ENCODE data around the gene TXNDC11. TPM values are rescaled to one million over a fixed set of nuclear protein-coding genes. Genes with fewer than 3 reads are reported as not detected.
A peak's percentile ranks its signal among the peaks of the same experiment; 100 is the strongest.

Gene TXNDC11
- total and polyA plus RNA-seq, 5 donors: 22.0 to 29.4 (median 24.6) TPM

DNA sequence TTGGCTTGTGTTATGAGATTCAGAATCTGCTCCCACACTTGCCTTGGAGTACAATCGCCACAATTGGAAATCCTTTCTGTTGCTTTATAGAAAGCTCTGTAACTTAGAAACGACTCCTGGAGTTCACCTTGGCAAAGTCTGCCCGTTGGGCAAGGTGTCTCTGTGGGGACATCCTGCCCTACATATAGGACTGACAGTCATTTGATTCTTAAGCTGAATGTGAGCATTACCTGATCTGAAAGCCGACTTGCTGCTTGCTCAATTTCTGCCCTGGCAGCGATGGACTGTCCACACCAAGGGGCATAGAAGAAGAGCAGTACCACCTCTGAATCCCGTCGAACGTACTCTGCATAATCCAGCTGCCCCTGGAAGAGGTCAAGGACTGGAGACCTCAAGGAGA, 6.9 kb downstream of the TXNDC11 start:
- ATAC-seq (no peak), DNase-seq (no peak)
- WGBS: 72% methylated on average over 8 of the region's 8 CpGs
- Histone ChIP-seq H3K4me1 (ENCODE audit: control insufficient read depth, insufficient read depth, low read length) (peaks cover 2% of the 10 kb centered on the region), H3K9me3 (ENCODE audit: control insufficient read depth, low read length) (no peaks in the 10 kb centered on the region), H3K27me3 (ENCODE audit: control insufficient read depth, insufficient read depth) (no peaks in the 10 kb centered on the region), H3K4me3 (ENCODE audit: low read length) (no peak overlapping the region), H3K27ac (ENCODE audit: low read length) (no peak overlapping the region)
- intact Hi-C loops (cut with DNase I): no loop called here

GRCh38 chr16:11734653-11735043, 8.0 kb downstream of the TXNDC11 start:
- 53% methylated on average over 6 of the region's 6 CpGs for WGBS
- Histone ChIP-seq H3K27me3 (ENCODE audit: control insufficient read depth, insufficient read depth) (no peaks in the 10 kb centered on the region), H3K4me1 (ENCODE audit: control insufficient read depth, insufficient read depth, low read length) (peaks cover 2% of the 10 kb centered on the region), H3K27ac (ENCODE audit: low read length) (peak overlapping the region; percentile 30), H3K4me3 (ENCODE audit: low read length) (no peak overlapping the region), H3K9me3 (ENCODE audit: control insufficient read depth, low read length) (no peaks in the 10 kb centered on the region)
- ATAC-seq (peak in 1 of 2 donors; percentile 32), DNase-seq (no peak)
- intact Hi-C loops (cut with DNase I): no loop called here

GRCh38 chr16:11734025-11734652, 8.5 kb downstream of the TXNDC11 start:
- peak; percentile 18 to 49 for ATAC-seq
- no peaks in the 10 kb centered on the region for H3K27me3 ChIP-seq (ENCODE audit: control insufficient read depth, insufficient read depth)
- H3K4me1 ChIP-seq (ENCODE audit: control insufficient read depth, insufficient read depth, low read length): peaks cover 2% of the 10 kb centered on the region
- no peak for DNase-seq
- peak overlapping the region; percentile 36 for H3K27ac ChIP-seq (ENCODE audit: low read length)
- H3K4me3 ChIP-seq (ENCODE audit: low read length): no peak overlapping the region
- intact Hi-C loops (cut with DNase I): no loop called here
- H3K9me3 ChIP-seq (ENCODE audit: control insufficient read depth, low read length): no peaks in the 10 kb centered on the region
- WGBS: 25% methylated on average over 3 of the region's 3 CpGs

GRCh38 chr16:11731222-11731621, 11.4 kb downstream of the TXNDC11 start:
- intact Hi-C loops (cut with DNase I): no loop called here
- no peaks in the 10 kb centered on the region for H3K27me3 ChIP-seq (ENCODE audit: control insufficient read depth, insufficient read depth)
- 56% methylated on average over 3 of the region's 3 CpGs for WGBS
- H3K4me1 ChIP-seq (ENCODE audit: control insufficient read depth, insufficient read depth, low read length): no peaks in the 10 kb centered on the region
- H3K4me3 ChIP-seq (ENCODE audit: low read length): no peak overlapping the region
- ATAC-seq (no peak), DNase-seq (no peak)
- no peaks in the 10 kb centered on the region for H3K9me3 ChIP-seq (ENCODE audit: control insufficient read depth, low read length)
- H3K27ac ChIP-seq (ENCODE audit: low read length): no peak overlapping the region

DNA sequence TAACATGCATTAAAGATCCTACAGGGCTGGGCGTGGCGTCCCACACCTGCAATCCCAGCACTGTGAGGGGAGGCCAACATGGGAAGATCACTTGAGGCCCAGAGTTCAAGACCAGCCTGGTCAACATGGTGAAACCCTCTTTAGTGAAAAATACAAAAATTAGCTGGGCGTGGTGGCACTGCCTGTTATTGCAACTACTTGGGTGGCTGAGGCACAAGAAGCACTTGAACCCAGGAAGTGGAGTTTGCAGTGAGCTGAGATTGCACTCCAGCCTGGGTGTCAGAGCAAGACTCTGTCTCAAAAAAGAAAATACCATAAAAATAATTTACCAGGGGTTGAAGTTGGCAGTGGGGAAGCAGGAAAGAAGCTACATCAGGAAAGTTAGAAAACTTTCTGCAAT, 12.9 kb downstream of the TXNDC11 start:
- no peak for DNase-seq
- H3K4me3 ChIP-seq (ENCODE audit: low read length): no peak overlapping the region
- WGBS: 95% methylated on average over 3 of the region's 3 CpGs
- no peak overlapping the region for H3K27ac ChIP-seq (ENCODE audit: low read length)
- no peaks in the 10 kb centered on the region for H3K27me3 ChIP-seq (ENCODE audit: control insufficient read depth, insufficient read depth)
- H3K4me1 ChIP-seq (ENCODE audit: control insufficient read depth, insufficient read depth, low read length): no peaks in the 10 kb centered on the region
- no peak for ATAC-seq
- no peaks in the 10 kb centered on the region for H3K9me3 ChIP-seq (ENCODE audit: control insufficient read depth, low read length)
- intact Hi-C loops (cut with DNase I): no loop called here

DNA sequence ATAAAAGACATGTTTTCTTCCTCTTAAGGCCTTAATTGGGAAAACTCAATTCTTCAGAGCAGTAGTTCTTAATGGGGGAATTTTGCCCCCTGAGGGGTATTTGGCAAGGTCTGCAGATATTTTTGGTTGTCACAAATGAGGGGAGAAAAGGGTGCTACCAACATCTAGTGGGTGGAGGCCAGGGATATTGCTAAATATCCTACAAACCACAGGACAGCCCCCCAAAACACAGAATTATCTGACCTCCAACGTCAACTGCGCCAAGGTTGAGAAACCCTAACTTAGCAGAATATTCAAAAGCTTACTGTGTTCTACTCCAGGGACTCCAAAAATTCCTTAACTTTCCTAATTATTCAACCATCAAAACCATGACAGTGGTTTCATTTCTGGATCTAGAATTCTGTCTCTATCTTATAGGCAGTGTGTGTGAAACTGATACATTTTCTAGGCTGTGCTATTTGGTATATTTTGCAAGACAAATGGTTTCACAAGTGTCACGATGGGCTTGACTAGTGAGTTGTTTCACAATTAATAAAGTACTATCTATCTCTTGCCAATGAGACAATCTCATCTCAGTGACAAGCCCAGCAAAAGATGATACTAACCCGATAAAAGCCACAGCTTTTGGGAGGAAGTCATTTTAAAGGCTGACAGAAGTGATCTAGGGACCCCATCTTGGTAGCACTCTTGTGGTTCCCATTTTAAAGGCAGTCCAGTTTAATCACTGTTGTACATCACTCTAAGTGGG, 14.7 kb downstream of the TXNDC11 start:
- intact Hi-C loops (cut with DNase I): no loop called here
- no peak for ATAC-seq

GRCh38 chr16:11726008-11726407, 16.6 kb downstream of the TXNDC11 start:
- H3K4me3 ChIP-seq (ENCODE audit: low read length): no peak overlapping the region
- no peaks in the 10 kb centered on the region for H3K9me3 ChIP-seq (ENCODE audit: control insufficient read depth, low read length)
- no peak for ATAC-seq
- H3K27ac ChIP-seq (ENCODE audit: low read length): no peak overlapping the region
- H3K4me1 ChIP-seq (ENCODE audit: control insufficient read depth, insufficient read depth, low read length): no peaks in the 10 kb centered on the region
- no peaks in the 10 kb centered on the region for H3K27me3 ChIP-seq (ENCODE audit: control insufficient read depth, insufficient read depth)
- intact Hi-C loops (cut with DNase I): no loop called here
- 98% methylated on average over 8 of the region's 8 CpGs for WGBS
- DNase-seq: no peak

More for the DNA sequence above, 14.7 kb downstream of the TXNDC11 start:
- no peak for DNase-seq
- WGBS: 73% methylated on average over 4 of the region's 4 CpGs
- Histone ChIP-seq H3K27me3 (ENCODE audit: control insufficient read depth, insufficient read depth) (no peaks in the 10 kb centered on the region), H3K9me3 (ENCODE audit: control insufficient read depth, low read length) (no peaks in the 10 kb centered on the region), H3K27ac (ENCODE audit: low read length) (no peak overlapping the region), H3K4me3 (ENCODE audit: low read length) (no peak overlapping the region), H3K4me1 (ENCODE audit: control insufficient read depth, insufficient read depth, low read length) (no peaks in the 10 kb centered on the region)

GRCh38 chr16:11725457-11725856, 17.2 kb downstream of the TXNDC11 start:
- Histone ChIP-seq H3K4me1 (ENCODE audit: control insufficient read depth, insufficient read depth, low read length) (no peaks in the 10 kb centered on the region), H3K4me3 (ENCODE audit: low read length) (no peak overlapping the region), H3K27me3 (ENCODE audit: control insufficient read depth, insufficient read depth) (no peaks in the 10 kb centered on the region), H3K9me3 (ENCODE audit: control insufficient read depth, low read length) (no peaks in the 10 kb centered on the region), H3K27ac (ENCODE audit: low read length) (no peak overlapping the region)
- ATAC-seq (no peak), DNase-seq (no peak)
- intact Hi-C loops (cut with DNase I): no loop called here
- 75% methylated on average over 1 of the region's 1 CpG for WGBS

- intact Hi-C loops (cut with DNase I): no loop called here
- H3K9me3 ChIP-seq (ENCODE audit: control insufficient read depth, low read length): no peaks in the 10 kb centered on the region
- WGBS: 81% methylated on average over 3 of the region's 3 CpGs
- DNase-seq: no peak
- ATAC-seq: no peak
- no peaks in the 10 kb centered on the region for H3K27me3 ChIP-seq (ENCODE audit: control insufficient read depth, insufficient read depth)
- no peak overlapping the region for H3K27ac ChIP-seq (ENCODE audit: low read length)
- H3K4me3 ChIP-seq (ENCODE audit: low read length): no peak overlapping the region
- no peaks in the 10 kb centered on the region for H3K4me1 ChIP-seq (ENCODE audit: control insufficient read depth, insufficient read depth, low read length)
These were observed 20.2 kb downstream of the TXNDC11 start for GRCh38 chr16:11722468-11722808.

GRCh38 chr16:11721781-11722467, 20.7 kb downstream of the TXNDC11 start:
- no peak for DNase-seq
- Histone ChIP-seq H3K9me3 (ENCODE audit: control insufficient read depth, low read length) (no peaks in the 10 kb centered on the region), H3K27ac (ENCODE audit: low read length) (no peak overlapping the region), H3K4me1 (ENCODE audit: control insufficient read depth, insufficient read depth, low read length) (no peaks in the 10 kb centered on the region), H3K4me3 (ENCODE audit: low read length) (no peak overlapping the region), H3K27me3 (ENCODE audit: control insufficient read depth, insufficient read depth) (no peaks in the 10 kb centered on the region)
- intact Hi-C loops (cut with DNase I): no loop called here
- WGBS: 81% methylated on average over 4 of the region's 4 CpGs
- ATAC-seq: no peak

GRCh38 chr16:11719762-11720161, 22.9 kb downstream of the TXNDC11 start:
- intact Hi-C loops (cut with DNase I): loop anchor here in 3 of 4 donors (5.0 to 10.0 kb wide), 2 partner anchors 185 to 322 kb away; no protein-coding TSS in a partner anchor
- WGBS: 97% methylated on average over 4 of the region's 4 CpGs
- Histone ChIP-seq H3K4me1 (ENCODE audit: control insufficient read depth, insufficient read depth, low read length) (no peaks in the 10 kb centered on the region), H3K27me3 (ENCODE audit: control insufficient read depth, insufficient read depth) (no peaks in the 10 kb centered on the region), H3K27ac (ENCODE audit: low read length) (no peak overlapping the region), H3K9me3 (ENCODE audit: control insufficient read depth, low read length) (no peaks in the 10 kb centered on the region), H3K4me3 (ENCODE audit: low read length) (no peak overlapping the region)
- DNase-seq (no peak), ATAC-seq (no peak)
